ENCODE measurements around the gene TM6SF1. TPM values are rescaled to one million over a fixed set of nuclear protein-coding genes. Genes with fewer than 3 reads are reported as not detected.

TM6SF1 gene
- total RNA-seq, 1 donor from 2014 or later: 6.3 TPM

DNA sequence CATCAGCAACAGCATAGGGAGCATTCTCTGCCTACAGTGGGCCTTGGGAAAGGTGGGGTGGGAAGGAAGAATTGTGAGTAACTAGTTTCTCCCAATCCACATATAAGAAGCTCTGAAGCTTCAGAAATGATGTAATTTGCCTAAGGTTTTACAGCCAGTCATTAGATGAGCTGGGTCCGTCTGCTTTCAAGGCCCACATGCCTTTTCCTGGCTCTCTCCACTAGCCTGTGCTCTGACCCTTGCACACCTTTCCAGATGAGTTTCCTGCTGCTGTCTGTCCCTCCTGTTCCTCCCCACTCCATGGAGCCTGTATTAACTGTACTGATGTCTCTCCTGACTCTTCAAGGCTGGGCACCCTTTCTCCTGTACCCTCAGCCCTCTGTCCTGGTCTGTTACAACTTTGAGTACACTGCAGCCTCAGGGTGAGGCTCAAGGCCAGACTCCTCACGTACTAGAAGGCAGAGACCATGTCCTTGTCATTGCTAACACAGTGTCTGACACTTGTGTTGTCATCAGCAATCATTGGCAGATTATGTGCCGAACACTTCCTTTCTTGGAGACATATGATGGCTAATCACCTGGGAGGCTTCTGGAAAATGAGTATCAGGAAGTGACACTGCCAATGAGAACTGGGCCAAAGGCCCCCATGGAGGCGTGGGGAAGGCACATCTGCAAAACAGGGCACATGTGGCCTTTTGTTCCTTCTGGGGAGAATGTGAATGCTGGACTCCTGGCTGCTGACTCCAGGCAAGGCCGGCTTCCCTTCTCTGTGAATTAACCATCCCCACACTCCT, 6.6 kb downstream of the TM6SF1 start:
- Histone ChIP-seq H3K36me3 (peaks cover 0 to 5% of the 10 kb centered on the region in 2 donors), H3K4me1 (no peaks in the 10 kb centered on the region), H3K27me3 (no peaks in the 10 kb centered on the region), H3K9me3 (no peaks in the 10 kb centered on the region), H3K4me3 (no peak overlapping the region), H3K27ac (no peak overlapping the region)
- intact Hi-C loops (cut with DNase I): no loop called here
- TF ChIP-seq, protein P1, sequence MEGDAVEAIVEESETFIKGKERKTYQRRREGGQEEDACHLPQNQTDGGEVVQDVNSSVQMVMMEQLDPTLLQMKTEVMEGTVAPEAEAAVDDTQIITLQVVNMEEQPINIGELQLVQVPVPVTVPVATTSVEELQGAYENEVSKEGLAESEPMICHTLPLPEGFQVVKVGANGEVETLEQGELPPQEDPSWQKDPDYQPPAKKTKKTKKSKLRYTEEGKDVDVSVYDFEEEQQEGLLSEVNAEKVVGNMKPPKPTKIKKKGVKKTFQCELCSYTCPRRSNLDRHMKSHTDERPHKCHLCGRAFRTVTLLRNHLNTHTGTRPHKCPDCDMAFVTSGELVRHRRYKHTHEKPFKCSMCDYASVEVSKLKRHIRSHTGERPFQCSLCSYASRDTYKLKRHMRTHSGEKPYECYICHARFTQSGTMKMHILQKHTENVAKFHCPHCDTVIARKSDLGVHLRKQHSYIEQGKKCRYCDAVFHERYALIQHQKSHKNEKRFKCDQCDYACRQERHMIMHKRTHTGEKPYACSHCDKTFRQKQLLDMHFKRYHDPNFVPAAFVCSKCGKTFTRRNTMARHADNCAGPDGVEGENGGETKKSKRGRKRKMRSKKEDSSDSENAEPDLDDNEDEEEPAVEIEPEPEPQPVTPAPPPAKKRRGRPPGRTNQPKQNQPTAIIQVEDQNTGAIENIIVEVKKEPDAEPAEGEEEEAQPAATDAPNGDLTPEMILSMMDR (IDR thresholded peaks at IDR 0.05): no peak
- no peak for DNase-seq (ENCODE audit: low spot score in 2 of 2)

DNA sequence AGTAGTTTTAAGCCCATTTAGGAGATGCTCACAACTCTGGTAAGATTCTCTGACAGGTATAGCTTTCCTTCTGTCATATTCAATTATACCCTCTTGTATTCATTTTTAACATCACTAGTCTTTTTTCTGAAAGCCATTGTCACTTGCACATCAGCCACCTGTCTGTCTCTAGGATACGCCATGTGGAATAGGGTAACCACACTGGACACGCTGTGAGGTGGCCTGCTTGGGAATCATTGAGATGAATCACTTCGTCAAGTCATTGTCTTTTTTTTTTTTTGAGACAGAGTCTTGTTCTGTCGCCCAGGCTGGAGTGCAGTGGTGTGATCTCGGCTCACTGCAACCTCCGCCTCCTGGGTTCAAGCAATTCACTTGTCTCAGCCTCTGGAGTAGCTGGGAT, 7.4 kb downstream of the TM6SF1 start:
- H3K4me1 ChIP-seq: no peaks in the 10 kb centered on the region
- peaks cover 0 to 5% of the 10 kb centered on the region in 2 donors for H3K36me3 ChIP-seq
- DNase-seq (ENCODE audit: low spot score in 2 of 2): no peak
- no peaks in the 10 kb centered on the region for H3K9me3 ChIP-seq
- TF ChIP-seq, protein P1 (IDR thresholded peaks at IDR 0.05): no peak
- H3K27me3 ChIP-seq: no peaks in the 10 kb centered on the region
- no peak overlapping the region for H3K27ac ChIP-seq
- intact Hi-C loops (cut with DNase I): no loop called here
- H3K4me3 ChIP-seq: no peak overlapping the region

DNA sequence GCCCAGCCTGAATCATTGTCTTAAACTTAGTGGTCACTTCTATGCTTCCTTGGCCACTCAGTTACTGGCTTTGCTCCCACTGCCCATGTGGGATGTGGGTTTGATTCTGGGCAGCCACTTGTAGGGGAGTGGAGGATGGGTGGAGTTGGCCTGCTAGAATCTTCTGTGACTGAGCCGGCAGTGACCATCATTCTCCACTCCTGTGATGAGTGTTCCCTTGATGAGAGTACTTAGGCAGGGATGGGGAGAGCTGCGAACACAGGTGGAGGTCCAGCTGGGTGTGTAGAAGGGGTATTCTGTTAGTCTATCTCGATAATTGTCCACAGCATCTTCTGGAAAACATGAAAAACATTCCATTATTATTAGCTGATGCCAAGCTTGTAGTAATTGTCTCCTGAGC, 8.0 kb downstream of the TM6SF1 start:
- H3K27ac ChIP-seq: no peak overlapping the region
- H3K36me3 ChIP-seq: peaks cover 0 to 5% of the 10 kb centered on the region in 2 donors
- no peak overlapping the region for H3K4me3 ChIP-seq
- intact Hi-C loops (cut with DNase I): no loop called here
- TF ChIP-seq, protein P1 (IDR thresholded peaks at IDR 0.05): no peak
- no peaks in the 10 kb centered on the region for H3K9me3 ChIP-seq
- H3K27me3 ChIP-seq: no peaks in the 10 kb centered on the region
- H3K4me1 ChIP-seq: no peaks in the 10 kb centered on the region
- no peak for DNase-seq (ENCODE audit: low spot score in 2 of 2)

DNA sequence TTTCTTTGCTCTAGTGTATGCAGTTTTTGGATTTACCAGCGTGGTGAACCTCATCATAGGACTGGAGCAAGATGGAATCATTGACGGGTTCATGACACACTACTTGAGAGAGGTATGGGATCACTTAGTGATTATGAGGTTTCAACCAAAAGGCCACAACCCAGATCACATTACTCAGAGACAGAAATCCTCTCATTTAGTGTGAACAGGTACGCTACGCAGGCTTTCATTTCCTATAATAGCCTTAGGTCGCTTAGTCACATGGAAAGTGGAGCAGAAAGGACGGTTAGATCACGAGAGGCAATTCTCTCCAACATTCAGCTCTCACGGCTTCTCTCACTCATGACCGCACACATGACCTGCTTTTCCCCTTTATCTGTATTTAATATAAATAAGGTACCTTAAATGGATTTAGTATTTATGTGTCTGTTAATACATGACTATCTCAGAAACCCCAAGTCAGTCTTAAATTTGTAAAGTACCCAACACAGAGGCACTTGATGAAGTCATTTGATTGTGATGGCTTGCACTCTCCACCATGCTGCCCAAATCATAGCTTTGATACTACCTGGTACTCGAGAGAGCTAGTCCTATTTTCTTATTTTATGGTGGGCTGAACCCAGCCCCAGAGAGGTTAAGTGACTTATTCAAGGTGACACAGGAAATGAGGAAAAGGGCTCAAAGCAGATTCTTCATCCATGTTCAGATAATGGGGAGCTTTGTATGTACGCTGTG, 8.6 kb downstream of the TM6SF1 start:
- Histone ChIP-seq H3K36me3 (peaks cover 0 to 5% of the 10 kb centered on the region in 2 donors), H3K4me1 (no peaks in the 10 kb centered on the region)
- TF ChIP-seq, protein P1 (IDR thresholded peaks at IDR 0.05): no peak

GRCh38 chr15:83118291-83118827, 10.9 kb downstream of the TM6SF1 start:
- no peak overlapping the region for H3K4me3 ChIP-seq
- intact Hi-C loops (cut with DNase I): no loop called here
- DNase-seq (ENCODE audit: low spot score in 2 of 2): no peak
- H3K4me1 ChIP-seq: no peaks in the 10 kb centered on the region
- no peaks in the 10 kb centered on the region for H3K27me3 ChIP-seq
- TF ChIP-seq, protein P1 (IDR thresholded peaks at IDR 0.05): no peak
- H3K36me3 ChIP-seq: peaks cover 0 to 5% of the 10 kb centered on the region in 2 donors
- H3K9me3 ChIP-seq: no peaks in the 10 kb centered on the region
- H3K27ac ChIP-seq: no peak overlapping the region

More for the DNA sequence above, 8.6 kb downstream of the TM6SF1 start:
- DNase-seq (ENCODE audit: low spot score in 2 of 2): no peak
- Histone ChIP-seq H3K4me3 (no peak overlapping the region), H3K27ac (no peak overlapping the region), H3K27me3 (no peaks in the 10 kb centered on the region), H3K9me3 (no peaks in the 10 kb centered on the region)
- intact Hi-C loops (cut with DNase I): no loop called here

Data from ascending aorta (tissue), 2 donors.